Smooth muscle cell (in vitro differentiated cells): Measurements from ENCODE around the gene NCS1. TPM values are rescaled to one million over a fixed set of nuclear protein-coding genes. Genes with fewer than 3 reads are reported as not detected.

Experiments used
- DNase-seq: peaks from one replicate; lab custom pipeline; 2025; ENCODE audit not compliant: unreplicated experiment; lab: John Stamatoyannopoulos, UW
- H2AFZ ChIP-seq: fragments of 200-600 bp; sonication (generic); 2 replicates; pipeline ENCODE4 v1.6.0; 2016; ENCODE audit warnings: antibody characterized with exemption, low read depth, mild to moderate bottlenecking
- H3F3A ChIP-seq: fragments of 200-600 bp; sonication (generic); 2 replicates; pipeline ENCODE4 v1.6.0; 2017; ENCODE audit warnings: antibody characterized with exemption, low read depth
- H3K27ac ChIP-seq: fragments of 200-600 bp; sonication (generic); 2 replicates; pipeline ENCODE4 v1.5.1; 2016; ENCODE audit warnings: low read depth, mild to moderate bottlenecking
- H3K27me3 ChIP-seq: fragments of 200-600 bp; sonication (generic); 2 replicates; pipeline ENCODE4 v1.6.1; 2016; ENCODE audit warnings: low read depth, mild to moderate bottlenecking
- H3K36me3 ChIP-seq: fragments of 200-600 bp; sonication (generic); 2 replicates; pipeline ENCODE4 v1.5.1; 2016; ENCODE audit warnings: low read depth
- H3K4me1 ChIP-seq: fragments of 200-600 bp; sonication (generic); 2 replicates; pipeline ENCODE4 v1.5.1; 2016; ENCODE audit warnings: low read depth
- H3K4me2 ChIP-seq: fragments of 200-600 bp; sonication (generic); 2 replicates; pipeline ENCODE4 v1.6.0; 2016; ENCODE audit warnings: mild to moderate bottlenecking
- H3K4me3 ChIP-seq: fragments of 200-600 bp; sonication (generic); 2 replicates; pipeline ENCODE4 v1.5.1; 2016; ENCODE audit warnings: mild to moderate bottlenecking
- H3K79me2 ChIP-seq: fragments of 200-600 bp; sonication (generic); 2 replicates; pipeline ENCODE4 v1.6.0; 2016; ENCODE audit warnings: low read depth, mild to moderate bottlenecking
- H3K9ac ChIP-seq: fragments of 200-600 bp; sonication (generic); 2 replicates; pipeline ENCODE4 v1.6.0; 2016; ENCODE audit warnings: low read depth
- H3K9me3 ChIP-seq: fragments of 200-600 bp; sonication (generic); replicated peaks from 2 replicates; pipeline ENCODE4 v1.5.1; 2016; ENCODE audit warnings: low read depth
- H4K20me1 ChIP-seq: fragments of 200-600 bp; sonication (generic); 2 replicates; pipeline ENCODE4 v1.6.0; 2016; ENCODE audit warnings: low read depth
- CTCF ChIP-seq: fragments of 200-600 bp; sonication (generic); IDR thresholded peaks from 2 replicates; pipeline ENCODE4 v1.5.1; 2017; ENCODE audit warnings: borderline replicate concordance, mild to moderate bottlenecking, antibody characterized with exemption; ENCODE audit not compliant: insufficient read depth, poor library complexity, severe bottlenecking
- WGBS: methylation state at CpG from one replicate; pipeline ENCODE4 v1.1.7; 2016; ENCODE audit warnings: low lambda C conversion rate; 5-methylcytosine and 5-hydroxymethylcytosine counted together
- polyA plus RNA-seq: library from polyadenylated mRNA; unstranded; fragments of >200 nt; fragmentation: Nextera tagmentation; extraction: Ambion mirVana; gene quantifications from 2 replicates; pipeline ENCODE4 v1.2.1, GENCODE V29; 2016
- total RNA-seq: library from RNA; depleted of rRNA; stranded (reverse); fragments of >200 nt; gene quantifications from 2 replicates; pipeline ENCODE4 v1.2.3, GENCODE V29; 2014

NCS1 gene
- total and polyA plus RNA-seq, 2 experiments from 2014 or later: 28.0 to 59.3 TPM

GRCh38 chr9:130193103-130193502 is 20.9 kb downstream of the NCS1 start:
- DNase-seq: no peak
- WGBS: 74% methylated on average over 5 of the region's 9 CpGs
- Histone ChIP-seq H4K20me1 (peaks cover 98% of the 10 kb centered on the region), H3K9ac (no peak overlapping the region), H3K27ac (no peak overlapping the region), H3K4me1 (peaks cover 16% of the 10 kb centered on the region), H3K36me3 (no peaks in the 10 kb centered on the region), H3F3A (no peaks in the 10 kb centered on the region), H3K79me2 (peaks cover 100% of the 10 kb centered on the region), H3K9me3 (no peaks in the 10 kb centered on the region), H3K27me3 (no peaks in the 10 kb centered on the region), H3K4me3 (no peak overlapping the region), H3K4me2 (no peak overlapping the region), H2AFZ (no peak overlapping the region)
- TF ChIP-seq CTCF: no peak

GRCh38 chr9:130193531-130194377 is 21.6 kb downstream of the NCS1 start:
- no peak for DNase-seq
- Histone ChIP-seq H3K4me1 (peaks cover 16% of the 10 kb centered on the region), H3K9ac (no peak overlapping the region), H3K27me3 (no peaks in the 10 kb centered on the region), H3K4me2 (no peak overlapping the region), H2AFZ (no peak overlapping the region), H3F3A (no peaks in the 10 kb centered on the region), H3K4me3 (no peak overlapping the region), H3K79me2 (peaks cover 100% of the 10 kb centered on the region), H3K36me3 (no peaks in the 10 kb centered on the region), H3K27ac (no peak overlapping the region), H3K9me3 (no peaks in the 10 kb centered on the region), H4K20me1 (peaks cover 98% of the 10 kb centered on the region)
- TF ChIP-seq CTCF: no peak
- WGBS: 79% methylated on average over 22 of the region's 27 CpGs

- H2AFZ ChIP-seq: no peak overlapping the region
- H3K79me2 ChIP-seq: peaks cover 100% of the 10 kb centered on the region
- H3K36me3 ChIP-seq: no peaks in the 10 kb centered on the region
- DNase-seq: no peak
- H3F3A ChIP-seq: no peaks in the 10 kb centered on the region
- H3K9ac ChIP-seq: no peak overlapping the region
- H3K4me1 ChIP-seq: peaks cover 16% of the 10 kb centered on the region
- H3K4me3 ChIP-seq: no peak overlapping the region
- 79% methylated on average over 8 of the region's 8 CpGs for WGBS
- no peak overlapping the region for H3K4me2 ChIP-seq
- H3K9me3 ChIP-seq: no peaks in the 10 kb centered on the region
- no peak overlapping the region for H3K27ac ChIP-seq
- no peaks in the 10 kb centered on the region for H3K27me3 ChIP-seq
- TF ChIP-seq CTCF: no peak
- peaks cover 98% of the 10 kb centered on the region for H4K20me1 ChIP-seq
These were observed 22.3 kb downstream of the NCS1 start for GRCh38 chr9:130194378-130194932.
